HFF-Myc (cell line): ENCODE data around the gene CLNK.

Experiments used
- DNase-seq: peaks from one replicate; pipeline ENCODE4 v3.0.0-alpha.2; 2011; ENCODE audit warnings: low read depth; ENCODE audit errors: extremely low read depth
- H3K4me3 ChIP-seq: replicated peaks from 2 replicates; pipeline ENCODE4 v1.5.1; 2011; ENCODE audit warnings: low read depth, mild to moderate bottlenecking, control low read depth, low read length
- TF ChIP-seq, protein P1 (sequence below): IDR thresholded peaks from 2 replicates; pipeline ENCODE4 v1.5.1; 2012; ENCODE audit warnings: mild to moderate bottlenecking, low read depth, low read length, control low read depth; ENCODE audit errors: missing control alignments

The CLNK gene

DNA sequence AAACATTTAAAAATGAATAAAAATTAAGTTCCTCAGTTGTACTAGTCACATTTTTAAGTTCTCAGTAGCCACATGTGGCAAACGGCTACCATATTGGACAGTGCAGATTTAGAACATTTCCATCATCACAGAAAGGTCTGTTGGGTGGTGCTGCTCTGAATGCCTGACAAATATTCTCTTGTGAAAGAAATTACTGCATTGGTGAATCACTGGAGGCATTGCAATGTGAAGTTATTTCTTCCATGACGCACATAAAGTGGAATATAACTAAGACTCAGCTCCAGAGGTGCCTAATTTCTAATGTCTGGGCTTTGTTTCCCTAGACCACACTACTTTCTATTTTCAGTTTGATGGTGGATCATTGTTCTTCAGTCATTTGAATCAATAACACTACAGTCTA, 44.9 kb downstream of the CLNK start:
- TF ChIP-seq, protein P1, sequence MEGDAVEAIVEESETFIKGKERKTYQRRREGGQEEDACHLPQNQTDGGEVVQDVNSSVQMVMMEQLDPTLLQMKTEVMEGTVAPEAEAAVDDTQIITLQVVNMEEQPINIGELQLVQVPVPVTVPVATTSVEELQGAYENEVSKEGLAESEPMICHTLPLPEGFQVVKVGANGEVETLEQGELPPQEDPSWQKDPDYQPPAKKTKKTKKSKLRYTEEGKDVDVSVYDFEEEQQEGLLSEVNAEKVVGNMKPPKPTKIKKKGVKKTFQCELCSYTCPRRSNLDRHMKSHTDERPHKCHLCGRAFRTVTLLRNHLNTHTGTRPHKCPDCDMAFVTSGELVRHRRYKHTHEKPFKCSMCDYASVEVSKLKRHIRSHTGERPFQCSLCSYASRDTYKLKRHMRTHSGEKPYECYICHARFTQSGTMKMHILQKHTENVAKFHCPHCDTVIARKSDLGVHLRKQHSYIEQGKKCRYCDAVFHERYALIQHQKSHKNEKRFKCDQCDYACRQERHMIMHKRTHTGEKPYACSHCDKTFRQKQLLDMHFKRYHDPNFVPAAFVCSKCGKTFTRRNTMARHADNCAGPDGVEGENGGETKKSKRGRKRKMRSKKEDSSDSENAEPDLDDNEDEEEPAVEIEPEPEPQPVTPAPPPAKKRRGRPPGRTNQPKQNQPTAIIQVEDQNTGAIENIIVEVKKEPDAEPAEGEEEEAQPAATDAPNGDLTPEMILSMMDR, result no peak
- no peak overlapping the region for H3K4me3 ChIP-seq
- DNase-seq, result no peak

DNA sequence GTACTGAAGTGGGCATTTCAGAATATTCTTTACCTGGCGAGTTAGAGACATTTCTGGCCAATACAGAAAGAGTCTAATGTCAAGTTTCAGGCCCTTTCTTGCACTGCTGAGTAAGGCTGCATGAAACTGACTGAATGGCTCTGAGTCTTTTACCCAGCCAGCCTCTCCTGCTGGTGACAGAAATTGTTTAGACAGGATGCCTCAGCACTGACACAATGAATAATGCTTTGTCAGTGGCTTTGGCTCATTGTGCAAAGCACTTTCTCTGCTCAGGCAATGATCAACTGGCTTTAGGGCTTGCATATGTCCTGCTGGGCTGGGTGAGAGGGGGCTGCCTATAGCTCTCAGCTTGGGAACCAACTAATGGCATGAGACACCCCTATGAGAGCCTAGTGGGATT, 45.5 kb downstream of the CLNK start:
- H3K4me3 ChIP-seq, result no peak overlapping the region
- DNase-seq, result no peak
- TF ChIP-seq, protein P1, result no peak

DNA sequence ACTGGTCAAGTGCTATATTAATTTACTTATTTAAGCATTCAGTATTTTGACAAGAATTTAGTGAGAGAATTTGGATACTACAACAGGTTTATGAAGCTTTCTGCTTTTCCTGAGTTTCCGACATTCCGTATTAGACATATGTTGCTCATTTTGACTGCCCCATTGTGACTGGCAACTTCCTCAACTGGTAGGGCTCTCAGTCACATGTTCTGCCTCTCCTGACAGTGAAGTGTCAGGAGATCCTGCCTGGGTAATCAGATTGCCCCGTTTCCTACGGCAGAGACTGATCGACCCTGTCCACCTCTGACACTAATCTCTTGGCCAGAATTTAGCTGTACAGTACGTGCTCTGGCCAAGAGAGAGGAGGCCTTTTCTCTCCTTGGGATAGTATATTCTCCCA, 49.5 kb downstream of the CLNK start:
- TF ChIP-seq, protein P1, result no peak
- H3K4me3 ChIP-seq, result no peak overlapping the region
- no peak for DNase-seq

DNA sequence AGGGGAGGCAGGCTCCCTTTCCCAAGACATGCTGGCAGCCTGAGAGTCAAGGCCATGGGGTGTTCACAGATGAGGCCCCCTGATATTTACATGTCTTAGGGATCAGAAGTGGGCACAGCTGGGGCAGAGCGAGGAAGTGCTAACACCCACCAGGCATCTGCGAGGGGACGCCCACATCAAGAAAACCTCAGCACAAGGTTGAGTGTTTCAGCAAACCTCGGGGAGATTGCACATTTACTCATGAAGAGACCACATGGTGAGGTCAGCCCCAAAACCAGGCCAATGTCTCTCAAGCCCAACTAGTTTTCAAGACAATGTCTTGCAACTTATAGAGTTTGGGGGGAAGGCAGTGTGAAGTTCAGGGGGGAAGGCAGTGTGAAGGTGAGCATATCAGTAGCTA, 55.2 kb downstream of the CLNK start:
- H3K4me3 ChIP-seq, result no peak overlapping the region
- TF ChIP-seq, protein P1, result no peak
- DNase-seq, result no peak

DNA sequence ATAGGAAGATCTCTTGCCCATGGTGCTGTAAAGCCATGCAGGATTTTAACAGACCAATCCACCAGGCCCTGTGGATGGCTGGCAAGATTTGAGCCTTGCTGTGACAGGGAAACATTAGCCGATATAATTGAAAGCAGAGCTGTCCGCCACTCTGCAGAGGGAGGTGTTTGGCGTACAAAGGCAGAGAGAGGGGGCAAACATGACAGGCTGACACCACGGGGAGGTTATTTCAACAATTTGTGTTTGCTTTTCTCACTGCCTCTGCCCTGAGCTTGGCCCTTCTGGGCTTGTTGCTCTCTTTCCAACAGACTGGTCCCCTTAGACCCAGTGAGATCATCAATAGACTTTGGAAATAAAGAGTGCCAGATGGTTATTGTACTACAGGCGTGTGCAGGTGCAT, 59.4 kb downstream of the CLNK start:
- H3K4me3 ChIP-seq, result no peak overlapping the region
- no peak for DNase-seq
- TF ChIP-seq, protein P1, result no peak

DNA sequence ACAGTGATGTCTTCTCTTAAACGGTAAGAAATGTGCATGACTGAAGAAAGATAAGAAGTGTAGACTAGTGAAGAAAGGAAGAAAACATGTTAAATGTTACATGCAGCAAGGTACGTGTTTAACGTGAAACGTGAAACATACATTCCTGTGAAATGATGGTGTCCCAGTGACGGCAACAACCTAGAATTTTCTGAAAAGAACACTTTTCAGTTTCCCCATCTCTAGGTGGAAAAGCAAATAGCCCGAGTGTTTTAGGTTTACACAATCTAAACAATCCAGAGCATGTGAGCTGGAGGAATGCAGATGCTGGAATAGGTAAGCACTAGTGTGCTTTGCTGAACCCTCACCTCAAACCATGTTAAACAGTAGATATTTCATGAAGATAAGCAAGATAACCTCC, 60.7 kb downstream of the CLNK start:
- H3K4me3 ChIP-seq, result no peak overlapping the region
- DNase-seq, result no peak
- TF ChIP-seq, protein P1, result no peak

DNA sequence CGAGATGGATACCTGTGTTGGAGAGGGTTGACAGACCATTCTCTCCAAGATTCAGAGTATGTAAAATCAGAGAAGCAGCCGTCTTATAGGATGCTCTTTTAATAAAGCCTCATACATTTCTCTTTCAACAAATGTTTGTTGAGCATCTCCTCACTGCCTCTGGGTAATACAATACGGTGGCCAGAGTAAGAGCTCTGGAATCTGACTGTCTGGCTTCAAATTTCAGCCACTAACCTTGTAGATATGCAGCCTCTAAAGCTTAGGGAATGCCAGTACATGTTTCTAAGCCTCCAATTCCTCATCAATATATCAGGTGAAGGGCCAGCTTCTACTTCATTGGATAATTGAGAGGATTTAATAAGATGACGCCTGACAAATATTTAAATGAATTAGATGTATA, 61.3 kb downstream of the CLNK start:
- TF ChIP-seq, protein P1, result no peak
- DNase-seq, result no peak
- no peak overlapping the region for H3K4me3 ChIP-seq
